ENCODE measurements around the gene MMAA. TPM values are rescaled to one million over a fixed set of nuclear protein-coding genes. Genes with fewer than 3 reads are reported as not detected.

Gene MMAA
- total RNA-seq, 1 donor from 2014 or later = 15.9 TPM

Other genes with a start within 250 kb of the MMAA start
- gene SMAD1, start 137.5 kb upstream of the MMAA start, total RNA-seq = 43.7 TPM
- gene C4orf51, start 60.8 kb downstream of the MMAA start, total RNA-seq = not detected